ENCODE data around the gene ADGRL3. TPM values are rescaled to one million over a fixed set of nuclear protein-coding genes. Genes with fewer than 3 reads are reported as not detected.

ADGRL3 gene
- total RNA-seq, 1 donor from 2014 or later, result 34.5 TPM

- H3K4me3 Mint-ChIP-seq, result no peak overlapping the region
- peaks cover 10% of the 10 kb centered on the region for H3K36me3 Mint-ChIP-seq (ENCODE audit: low read depth)
- no peak for DNase-seq (ENCODE audit: low read depth, low spot score)
- no peaks in the 10 kb centered on the region for H3K27me3 Mint-ChIP-seq (ENCODE audit: low read depth)
- H3K4me1 Mint-ChIP-seq, result peaks cover 12% of the 10 kb centered on the region
- no peak overlapping the region for H3K27ac Mint-ChIP-seq (ENCODE audit: unreplicated experiment)
- H3K9me3 Mint-ChIP-seq, result peaks cover 4% of the 10 kb centered on the region
- TF ChIP-seq CTCF (conservative IDR thresholded peaks at IDR 0.05), result no peak
Measured at GRCh38 chr4:61514991-61515390, 314.9 kb downstream of the ADGRL3 start.

GRCh38 chr4:61517144-61517543, 317.0 kb downstream of the ADGRL3 start:
- TF ChIP-seq CTCF (conservative IDR thresholded peaks at IDR 0.05), result peak; percentile 52
- no peaks in the 10 kb centered on the region for H3K27me3 Mint-ChIP-seq (ENCODE audit: low read depth)
- H3K36me3 Mint-ChIP-seq (ENCODE audit: low read depth), result peaks cover 9% of the 10 kb centered on the region
- peaks cover 4% of the 10 kb centered on the region for H3K9me3 Mint-ChIP-seq
- peak; percentile 27 for DNase-seq (ENCODE audit: low read depth, low spot score)
- H3K4me3 Mint-ChIP-seq, result no peak overlapping the region
- H3K4me1 Mint-ChIP-seq, result peaks cover 18% of the 10 kb centered on the region
- no peak overlapping the region for H3K27ac Mint-ChIP-seq (ENCODE audit: unreplicated experiment)

GRCh38 chr4:61520166-61520565, 320.0 kb downstream of the ADGRL3 start:
- Mint-ChIP-seq H3K36me3 (ENCODE audit: low read depth) (peaks cover 9% of the 10 kb centered on the region), H3K9me3 (peaks cover 4% of the 10 kb centered on the region), H3K4me1 (peaks cover 10% of the 10 kb centered on the region), H3K27me3 (ENCODE audit: low read depth) (no peaks in the 10 kb centered on the region), H3K4me3 (no peak overlapping the region), H3K27ac (ENCODE audit: unreplicated experiment) (no peak overlapping the region)
- DNase-seq (ENCODE audit: low read depth, low spot score), result no peak
- TF ChIP-seq CTCF (conservative IDR thresholded peaks at IDR 0.05), result no peak

GRCh38 chr4:61520681-61521160, 320.6 kb downstream of the ADGRL3 start:
- no peak overlapping the region for H3K4me3 Mint-ChIP-seq
- H3K4me1 Mint-ChIP-seq, result peaks cover 10% of the 10 kb centered on the region
- DNase-seq (ENCODE audit: low read depth, low spot score), result no peak
- H3K27me3 Mint-ChIP-seq (ENCODE audit: low read depth), result no peaks in the 10 kb centered on the region
- no peak for TF ChIP-seq CTCF (conservative IDR thresholded peaks at IDR 0.05)
- peaks cover 12% of the 10 kb centered on the region for H3K36me3 Mint-ChIP-seq (ENCODE audit: low read depth)
- H3K9me3 Mint-ChIP-seq, result peaks cover 7% of the 10 kb centered on the region
- H3K27ac Mint-ChIP-seq (ENCODE audit: unreplicated experiment), result peak overlapping the region; percentile 24

DNA sequence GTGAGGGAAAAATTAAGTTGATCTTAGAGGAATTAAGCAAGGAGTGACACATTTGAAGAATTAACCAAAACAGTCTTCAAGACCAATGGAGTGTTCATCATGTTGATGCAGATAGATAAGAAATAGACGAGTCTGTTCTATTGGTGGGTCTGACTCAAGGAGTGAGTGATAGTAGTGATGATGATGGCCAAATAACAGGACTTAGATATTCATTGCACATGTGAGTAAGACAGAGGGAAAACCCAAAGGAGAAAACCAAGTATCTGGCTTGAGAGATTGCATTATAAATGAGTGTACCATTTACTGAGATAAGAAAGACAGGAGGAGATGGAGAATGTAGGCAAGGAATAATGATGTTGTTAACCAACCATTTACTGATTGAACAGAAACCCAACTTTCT, 321.3 kb downstream of the ADGRL3 start:
- DNase-seq (ENCODE audit: low read depth, low spot score), result no peak
- H3K4me3 Mint-ChIP-seq, result no peak overlapping the region
- no peak overlapping the region for H3K27ac Mint-ChIP-seq (ENCODE audit: unreplicated experiment)
- no peak for TF ChIP-seq CTCF (conservative IDR thresholded peaks at IDR 0.05)
- H3K4me1 Mint-ChIP-seq, result peaks cover 10% of the 10 kb centered on the region
- H3K27me3 Mint-ChIP-seq (ENCODE audit: low read depth), result no peaks in the 10 kb centered on the region
- peaks cover 7% of the 10 kb centered on the region for H3K9me3 Mint-ChIP-seq
- H3K36me3 Mint-ChIP-seq (ENCODE audit: low read depth), result peaks cover 14% of the 10 kb centered on the region

- no peak overlapping the region for H3K4me3 Mint-ChIP-seq
Measured at GRCh38 chr4:61522312-61522711, 322.2 kb downstream of the ADGRL3 start.

More at GRCh38 chr4:61522312-61522711, 322.2 kb downstream of the ADGRL3 start:
- Mint-ChIP-seq H3K27me3 (ENCODE audit: low read depth) (no peaks in the 10 kb centered on the region), H3K9me3 (peaks cover 7% of the 10 kb centered on the region), H3K36me3 (ENCODE audit: low read depth) (peaks cover 14% of the 10 kb centered on the region), H3K27ac (ENCODE audit: unreplicated experiment) (no peak overlapping the region), H3K4me1 (peaks cover 10% of the 10 kb centered on the region)
- no peak for DNase-seq (ENCODE audit: low read depth, low spot score)
- TF ChIP-seq CTCF (conservative IDR thresholded peaks at IDR 0.05), result no peak
